HFFc6 (cell line): ENCODE data around the gene DAPK1. TPM values are rescaled to one million over a fixed set of nuclear protein-coding genes. Genes with fewer than 3 reads are reported as not detected.

Experiments
- DNase-seq: peaks from one replicate; pipeline ENCODE4 v3.0.0-alpha.2; 2018
- H3K27ac Mint-ChIP-seq: 2 replicates; pipeline ENCODE4 v1.8.0; 2020; ENCODE audit warnings: mild to moderate bottlenecking, mixed read lengths
- H3K27me3 Mint-ChIP-seq: 2 replicates; pipeline ENCODE4 v1.8.0; 2021; ENCODE audit warnings: mild to moderate bottlenecking, moderate library complexity, mixed read lengths; ENCODE audit not compliant: insufficient read depth
- H3K36me3 Mint-ChIP-seq: 2 replicates; pipeline ENCODE4 v1.8.0; 2021; ENCODE audit warnings: low read depth, mixed read lengths
- H3K4me1 Mint-ChIP-seq: 2 replicates; pipeline ENCODE4 v1.8.0; 2020; ENCODE audit warnings: low read depth, mixed read lengths
- H3K4me3 Mint-ChIP-seq: 2 replicates; pipeline ENCODE4 v1.8.0; 2020; ENCODE audit warnings: mild to moderate bottlenecking, moderate library complexity, mixed read lengths
- H3K9me3 Mint-ChIP-seq: 2 replicates; pipeline ENCODE4 v1.8.0; 2020; ENCODE audit warnings: mild to moderate bottlenecking, mixed read lengths
- total RNA-seq, 6 experiments: library from RNA; stranded (reverse); fragmentation: NEBNext Ultra II Directional; extraction: Animal tissue kit (Norgen Biotek cat#: 25700); gene quantifications; 2 replicates in 1 of 6; 3 replicates in 5 of 6; pipeline ENCODE4 v1.2.3, GENCODE V29; 2021
- TF ChIP-seq, protein P1 (sequence below): fragments of 200-600 bp; sonication (generic); IDR thresholded peaks from 2 replicates; pipeline ENCODE4 v1.5.0; 2021; ENCODE audit warnings: antibody characterized with exemption, mild to moderate bottlenecking

The DAPK1 gene
- total RNA-seq, 6 experiments from 2014 or later = 0.06 to 0.36 (median 0.18) TPM

GRCh38 chr9:87699835-87700234 is 202.2 kb downstream of the DAPK1 start:
- Mint-ChIP-seq H3K4me3 (no peak overlapping the region), H3K36me3 (no peaks in the 10 kb centered on the region), H3K27me3 (peaks cover 2% of the 10 kb centered on the region; the same call in 1 of the 2 replicates), H3K27ac (0 out of 2 replicates have a peak overlapping the region, but pooled peaks have one; percentile 17), H3K4me1 (peaks cover 25% of the 10 kb centered on the region), H3K9me3 (no peaks in the 10 kb centered on the region)
- DNase-seq = no peak
- TF ChIP-seq, protein P1, sequence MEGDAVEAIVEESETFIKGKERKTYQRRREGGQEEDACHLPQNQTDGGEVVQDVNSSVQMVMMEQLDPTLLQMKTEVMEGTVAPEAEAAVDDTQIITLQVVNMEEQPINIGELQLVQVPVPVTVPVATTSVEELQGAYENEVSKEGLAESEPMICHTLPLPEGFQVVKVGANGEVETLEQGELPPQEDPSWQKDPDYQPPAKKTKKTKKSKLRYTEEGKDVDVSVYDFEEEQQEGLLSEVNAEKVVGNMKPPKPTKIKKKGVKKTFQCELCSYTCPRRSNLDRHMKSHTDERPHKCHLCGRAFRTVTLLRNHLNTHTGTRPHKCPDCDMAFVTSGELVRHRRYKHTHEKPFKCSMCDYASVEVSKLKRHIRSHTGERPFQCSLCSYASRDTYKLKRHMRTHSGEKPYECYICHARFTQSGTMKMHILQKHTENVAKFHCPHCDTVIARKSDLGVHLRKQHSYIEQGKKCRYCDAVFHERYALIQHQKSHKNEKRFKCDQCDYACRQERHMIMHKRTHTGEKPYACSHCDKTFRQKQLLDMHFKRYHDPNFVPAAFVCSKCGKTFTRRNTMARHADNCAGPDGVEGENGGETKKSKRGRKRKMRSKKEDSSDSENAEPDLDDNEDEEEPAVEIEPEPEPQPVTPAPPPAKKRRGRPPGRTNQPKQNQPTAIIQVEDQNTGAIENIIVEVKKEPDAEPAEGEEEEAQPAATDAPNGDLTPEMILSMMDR = no peak

- no peak overlapping the region for H3K27ac Mint-ChIP-seq
- TF ChIP-seq, protein P1 = no peak
- no peak overlapping the region for H3K4me3 Mint-ChIP-seq
- H3K27me3 Mint-ChIP-seq = peaks cover 2% of the 10 kb centered on the region; the same call in 1 of the 2 replicates
- H3K36me3 Mint-ChIP-seq = no peaks in the 10 kb centered on the region
- peaks cover 25% of the 10 kb centered on the region for H3K4me1 Mint-ChIP-seq
- no peaks in the 10 kb centered on the region for H3K9me3 Mint-ChIP-seq
- DNase-seq = no peak
Observed at GRCh38 chr9:87701491-87701890, 203.8 kb downstream of the DAPK1 start.

- Mint-ChIP-seq H3K9me3 (no peaks in the 10 kb centered on the region), H3K36me3 (no peaks in the 10 kb centered on the region), H3K27ac (no peak overlapping the region), H3K27me3 (peaks cover 2% of the 10 kb centered on the region; the same call in 1 of the 2 replicates), H3K4me1 (peaks cover 25% of the 10 kb centered on the region), H3K4me3 (no peak overlapping the region)
- DNase-seq = peak; percentile 20
- TF ChIP-seq, protein P1 = no peak
Observed at GRCh38 chr9:87701931-87702421, 204.3 kb downstream of the DAPK1 start.

DNA sequence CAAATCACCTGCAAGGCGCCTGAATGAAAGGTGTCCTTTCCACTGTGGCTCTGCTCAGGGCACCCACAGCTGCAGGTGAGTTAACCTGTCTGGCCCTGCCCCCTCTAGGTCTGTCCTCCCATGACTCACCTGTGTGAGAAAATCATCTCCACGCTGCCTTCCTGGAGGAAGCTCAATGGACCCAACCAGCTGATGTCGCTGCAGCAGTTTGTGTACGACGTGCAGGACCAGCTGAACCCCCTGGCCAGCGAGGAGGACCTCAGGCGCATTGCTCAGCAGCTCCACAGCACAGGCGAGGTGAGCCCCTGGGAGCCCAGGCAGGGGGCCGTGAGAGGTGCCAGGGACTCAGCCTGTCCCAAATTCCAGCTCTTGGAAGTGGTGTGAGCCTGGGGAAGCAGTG is 205.3 kb downstream of the DAPK1 start:
- H3K9me3 Mint-ChIP-seq = no peaks in the 10 kb centered on the region
- no peak overlapping the region for H3K27ac Mint-ChIP-seq
- peaks cover 28% of the 10 kb centered on the region for H3K4me1 Mint-ChIP-seq
- no peak overlapping the region for H3K4me3 Mint-ChIP-seq
- peaks cover 2% of the 10 kb centered on the region; the same call in 1 of the 2 replicates for H3K27me3 Mint-ChIP-seq
- H3K36me3 Mint-ChIP-seq = no peaks in the 10 kb centered on the region
- TF ChIP-seq, protein P1 = no peak
- DNase-seq = no peak

DNA sequence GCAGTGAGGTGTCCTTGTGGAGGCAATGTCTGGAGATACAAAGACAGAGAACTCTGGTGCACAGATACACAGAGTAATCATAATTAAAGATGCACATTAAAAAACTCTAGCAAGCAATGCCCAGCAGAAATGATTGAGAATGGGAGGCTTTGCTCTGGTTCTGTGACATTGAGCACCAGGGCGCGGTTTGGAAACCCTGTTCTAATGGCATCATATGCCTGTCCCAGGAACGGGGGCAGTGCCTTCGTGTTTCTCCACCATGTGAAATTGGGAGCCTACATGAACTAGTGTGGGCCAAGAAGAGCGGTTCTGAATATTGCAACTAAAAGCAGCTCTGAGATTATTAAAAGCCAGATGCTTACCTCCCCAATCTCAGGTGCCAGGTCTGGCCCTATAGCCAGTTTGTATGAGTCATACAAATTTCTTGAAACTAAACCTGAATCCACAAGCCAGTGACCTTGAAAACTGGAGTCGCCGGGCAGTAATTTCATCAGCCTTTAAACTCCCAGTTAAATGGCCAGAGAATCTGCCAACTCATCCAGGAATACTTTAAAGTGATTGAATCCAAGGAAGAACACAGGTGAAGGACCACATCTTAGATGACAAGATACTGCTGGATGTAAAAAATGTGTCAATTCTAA is 206.1 kb downstream of the DAPK1 start:
- H3K4me3 Mint-ChIP-seq = no peak overlapping the region
- no peaks in the 10 kb centered on the region for H3K9me3 Mint-ChIP-seq
- H3K4me1 Mint-ChIP-seq = peaks cover 32% of the 10 kb centered on the region
- no peaks in the 10 kb centered on the region for H3K36me3 Mint-ChIP-seq
- no peak for DNase-seq
- TF ChIP-seq, protein P1 = no peak
- no peaks in the 10 kb centered on the region; the same call in 1 of the 2 replicates for H3K27me3 Mint-ChIP-seq
- H3K27ac Mint-ChIP-seq = no peak overlapping the region
